ENCODE data around the gene SLC36A3.
"Not testable (repeated sequence)": the region's sequence is repeated elsewhere in the genome, so short reads cannot be mapped to it uniquely, and the experiment has no call there.

SLC36A3 gene

DNA sequence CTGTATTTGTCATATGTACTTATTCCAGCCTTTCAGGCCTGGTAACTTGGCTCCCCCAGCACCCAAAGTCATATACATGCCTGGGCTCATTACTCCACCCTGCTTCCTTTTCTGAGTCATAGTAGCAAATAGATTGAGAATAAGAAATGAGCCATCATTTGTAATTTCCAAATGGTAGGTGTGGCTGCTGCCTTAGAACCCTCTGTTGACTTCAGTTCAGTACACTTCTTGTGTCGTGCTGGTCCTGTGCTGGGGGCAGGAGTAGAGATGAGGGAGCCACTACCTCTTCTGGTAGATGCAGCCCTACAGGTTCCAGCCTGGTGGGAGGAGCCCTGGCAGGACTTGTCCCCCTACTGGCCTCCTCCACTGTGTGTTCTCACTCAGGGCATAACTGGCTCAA is 39.5 kb downstream of the SLC36A3 start:
- H3K4me3 ChIP-seq (ENCODE audit: low read depth, low read length): no peak overlapping the region

DNA sequence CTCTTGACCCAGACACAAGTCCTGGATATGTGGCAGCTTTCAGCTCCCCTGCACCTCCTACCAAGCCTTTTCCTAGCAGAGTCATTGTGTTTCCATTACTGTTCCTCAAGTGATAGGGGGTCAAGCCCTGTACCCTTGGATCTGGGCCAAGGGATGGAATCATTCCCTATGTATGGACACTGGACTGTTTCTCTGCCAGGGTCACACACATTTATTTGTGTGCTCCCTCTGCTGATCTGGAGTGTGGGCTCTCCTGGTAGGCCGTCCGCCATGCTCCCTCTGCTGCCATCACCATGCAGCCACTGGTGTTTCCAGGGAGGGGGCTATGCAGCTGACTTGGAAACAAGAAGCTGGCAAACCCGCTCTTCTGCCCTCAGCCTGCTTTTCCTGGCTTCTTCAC is 41.0 kb downstream of the SLC36A3 start:
- no peak overlapping the region for H3K4me3 ChIP-seq (ENCODE audit: low read depth, low read length)

DNA sequence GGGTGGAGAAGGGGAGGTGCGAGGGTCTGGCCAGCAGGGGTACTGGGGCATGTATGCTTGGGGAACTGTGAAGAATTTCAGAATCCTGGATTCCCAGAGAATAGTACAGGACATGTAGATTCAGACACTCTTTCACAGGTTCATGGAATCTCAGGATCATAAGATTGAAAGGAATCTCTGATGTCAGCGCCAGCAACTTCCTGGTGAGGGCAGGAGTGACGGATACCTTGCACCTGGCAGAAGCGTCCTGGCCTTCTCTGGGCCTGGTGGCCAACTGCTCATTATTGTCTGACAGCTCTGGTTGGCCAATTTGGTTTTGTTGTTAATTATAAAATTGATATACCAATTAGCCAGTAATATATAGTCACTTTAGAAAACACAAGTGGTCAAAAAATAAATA is 43.6 kb downstream of the SLC36A3 start:
- H3K4me3 ChIP-seq (ENCODE audit: low read depth, low read length): no peak overlapping the region

DNA sequence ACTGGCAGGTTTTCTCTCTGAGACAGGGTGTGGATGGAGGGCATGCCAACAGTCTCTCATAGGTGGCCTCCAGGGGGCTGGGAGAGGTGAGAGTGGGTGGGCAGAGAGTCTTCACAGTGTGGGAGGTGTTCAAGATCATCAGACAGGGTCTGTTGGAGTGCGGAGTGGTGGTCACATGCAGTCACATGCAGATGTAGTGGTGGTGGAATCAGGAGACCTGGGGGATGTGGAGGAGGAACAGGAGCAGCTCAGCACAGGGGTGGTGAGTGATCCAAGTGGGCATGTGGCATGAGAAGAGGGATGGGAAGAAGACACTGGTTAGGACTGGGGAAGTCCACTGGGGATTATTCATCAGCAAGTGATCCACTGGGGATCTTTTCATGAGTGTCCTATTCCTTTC is 44.8 kb downstream of the SLC36A3 start:
- H3K4me3 ChIP-seq (ENCODE audit: low read depth, low read length): no peak overlapping the region

GRCh38 chr5:151258201-151258611 is 45.4 kb downstream of the SLC36A3 start:
- H3K4me3 ChIP-seq (ENCODE audit: low read depth, low read length): no peak overlapping the region

- no peak overlapping the region for H3K4me3 ChIP-seq (ENCODE audit: low read depth, low read length)
Observed at GRCh38 chr5:151257731-151258181, 45.8 kb downstream of the SLC36A3 start.

DNA sequence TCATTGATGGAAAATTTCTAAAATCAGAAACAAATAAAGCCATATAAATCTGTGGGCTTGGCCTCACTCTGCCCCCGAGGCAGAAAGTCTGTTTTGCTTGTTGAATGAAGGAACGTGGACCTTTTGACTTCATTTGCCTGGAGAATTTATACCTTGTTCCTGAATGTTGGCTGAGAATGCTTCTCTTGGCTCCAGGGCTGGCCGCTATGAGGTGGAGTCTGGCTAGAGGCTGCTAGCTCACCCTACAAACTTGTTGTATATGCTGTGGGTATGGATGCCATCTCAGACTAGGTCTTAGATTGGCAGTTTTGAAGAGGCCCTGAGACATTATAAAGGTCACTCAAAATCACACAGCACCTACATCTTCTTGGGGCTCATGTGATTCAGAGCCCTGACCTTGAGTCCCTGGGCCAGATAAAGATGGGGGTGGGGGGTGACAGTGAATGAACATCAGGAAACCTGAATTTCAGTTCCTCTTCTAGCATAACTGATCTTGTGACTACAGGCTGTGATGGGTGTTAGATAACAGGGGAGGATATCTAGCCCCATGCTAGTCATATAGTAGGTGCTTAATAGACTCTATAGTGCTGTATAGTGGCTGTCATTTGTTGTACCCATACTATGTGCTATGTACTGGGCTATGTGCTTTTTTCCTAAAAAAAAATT is 47.8 kb downstream of the SLC36A3 start:
- no peak overlapping the region for H3K4me3 ChIP-seq (ENCODE audit: low read depth, low read length)

- not testable (repeated sequence) for H3K4me3 ChIP-seq (ENCODE audit: low read depth, low read length)
Observed at GRCh38 chr5:151254990-151255389, 48.6 kb downstream of the SLC36A3 start.

DNA sequence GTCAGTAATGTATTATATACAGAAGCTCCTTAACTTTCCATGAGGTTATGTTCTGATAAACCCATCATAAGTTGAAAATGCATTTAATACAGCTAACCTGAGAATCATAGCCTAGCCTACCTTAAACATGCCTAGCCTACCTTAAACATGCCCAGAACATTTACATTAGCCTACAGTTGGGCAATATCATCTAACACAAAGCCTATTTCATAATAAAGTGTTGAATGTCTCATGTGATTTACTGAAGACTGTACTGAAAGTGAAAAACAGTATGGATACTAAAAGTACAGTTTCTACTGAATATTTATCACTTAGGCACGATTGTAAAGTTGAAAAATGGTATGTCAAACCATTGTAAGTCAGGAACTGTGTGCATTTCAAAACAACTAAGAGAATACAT is 49.0 kb downstream of the SLC36A3 start:
- H3K4me3 ChIP-seq (ENCODE audit: low read depth, low read length): no peak overlapping the region

DNA sequence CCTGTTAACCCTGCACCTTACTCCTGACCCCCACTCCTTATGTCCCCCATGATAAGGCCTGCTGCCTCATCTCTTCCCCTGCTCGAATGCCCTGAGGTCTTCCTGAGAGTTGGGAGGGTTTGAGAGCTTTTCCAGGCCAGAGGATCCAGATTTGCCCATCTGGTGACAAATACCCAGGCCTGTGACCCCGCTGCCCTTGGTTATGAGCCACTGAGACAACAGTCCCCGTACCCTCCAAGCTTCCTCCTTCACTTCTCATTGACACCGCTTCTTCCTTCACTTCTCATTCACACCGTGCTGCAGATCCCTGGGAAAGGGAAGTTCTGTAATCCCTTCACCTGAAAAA is 50.0 kb downstream of the SLC36A3 start:
- H3K4me3 ChIP-seq (ENCODE audit: low read depth, low read length): peak overlapping the region; percentile 63

DNA sequence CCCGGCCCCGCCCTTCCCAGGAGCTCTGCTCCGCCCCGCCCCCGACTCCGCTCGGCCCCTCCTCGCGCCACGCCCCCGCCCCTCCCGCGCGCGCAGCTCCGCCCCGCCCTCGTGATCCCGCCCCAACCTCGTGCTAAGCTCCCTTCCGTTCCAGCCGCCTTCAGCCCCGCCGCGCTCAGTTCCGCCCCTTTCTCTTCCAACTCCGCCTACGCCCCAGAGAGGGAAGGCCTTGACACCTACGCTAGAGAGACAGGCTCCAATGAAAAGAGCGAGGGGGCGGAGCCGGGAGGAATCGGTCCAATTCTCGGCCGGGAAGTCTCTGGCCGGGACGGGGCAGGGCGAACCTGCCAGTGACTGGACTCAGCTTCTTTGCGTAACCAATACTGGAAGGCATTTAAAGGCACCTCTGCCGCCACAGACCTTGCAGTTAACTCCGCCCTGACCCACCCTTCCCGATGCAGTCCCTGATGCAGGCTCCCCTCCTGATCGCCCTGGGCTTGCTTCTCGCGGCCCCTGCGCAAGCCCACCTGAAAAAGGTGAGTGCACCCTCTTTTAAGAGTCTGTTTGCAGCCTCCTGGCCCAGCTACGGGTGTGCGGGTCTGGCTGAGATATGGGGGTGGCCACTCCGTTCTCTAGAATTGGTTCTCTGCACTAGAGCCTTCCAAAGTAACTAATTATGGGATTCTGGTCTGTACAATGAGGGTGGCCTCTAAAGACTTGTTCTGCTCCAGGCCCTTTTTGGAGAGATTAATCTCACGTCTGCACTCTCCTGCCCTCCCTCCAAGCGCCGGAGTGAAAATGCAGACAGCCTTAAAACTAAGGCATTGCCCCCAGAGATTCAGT is 50.6 kb downstream of the SLC36A3 start, which contains the start of gene GM2A:
GM2A (plus strand) TSS at position 424 of the 843 bp plus-strand sequence; CDS start at position 456, 32 bp downstream.
- H3K4me3 ChIP-seq (ENCODE audit: low read depth, low read length): peak within 1 kb of the TSS; percentile 63

DNA sequence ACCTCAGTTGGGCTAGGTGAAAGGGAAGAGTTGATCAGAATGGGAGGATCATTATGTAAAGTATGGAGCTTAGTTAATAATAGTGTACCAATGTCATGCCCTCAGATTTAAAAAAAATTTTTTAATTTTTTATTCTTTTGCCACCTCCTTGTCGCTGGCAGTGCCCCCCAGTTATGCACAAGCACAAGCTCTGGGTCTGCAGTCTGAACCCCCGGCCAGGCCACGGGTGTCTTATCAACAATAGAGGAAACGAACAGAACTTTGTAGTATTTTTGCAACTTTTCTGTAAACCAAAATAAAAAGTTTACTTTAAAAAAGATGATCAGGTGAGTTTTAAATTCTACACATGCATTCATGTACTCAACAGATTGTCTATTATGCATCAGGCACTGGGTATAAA is 51.9 kb downstream of the SLC36A3 start:
- H3K4me3 ChIP-seq (ENCODE audit: low read depth, low read length): no peak overlapping the region

- H3K4me3 ChIP-seq (ENCODE audit: low read depth, low read length): no peak overlapping the region
Observed at GRCh38 chr5:151251001-151251551, 52.5 kb downstream of the SLC36A3 start.

DNA sequence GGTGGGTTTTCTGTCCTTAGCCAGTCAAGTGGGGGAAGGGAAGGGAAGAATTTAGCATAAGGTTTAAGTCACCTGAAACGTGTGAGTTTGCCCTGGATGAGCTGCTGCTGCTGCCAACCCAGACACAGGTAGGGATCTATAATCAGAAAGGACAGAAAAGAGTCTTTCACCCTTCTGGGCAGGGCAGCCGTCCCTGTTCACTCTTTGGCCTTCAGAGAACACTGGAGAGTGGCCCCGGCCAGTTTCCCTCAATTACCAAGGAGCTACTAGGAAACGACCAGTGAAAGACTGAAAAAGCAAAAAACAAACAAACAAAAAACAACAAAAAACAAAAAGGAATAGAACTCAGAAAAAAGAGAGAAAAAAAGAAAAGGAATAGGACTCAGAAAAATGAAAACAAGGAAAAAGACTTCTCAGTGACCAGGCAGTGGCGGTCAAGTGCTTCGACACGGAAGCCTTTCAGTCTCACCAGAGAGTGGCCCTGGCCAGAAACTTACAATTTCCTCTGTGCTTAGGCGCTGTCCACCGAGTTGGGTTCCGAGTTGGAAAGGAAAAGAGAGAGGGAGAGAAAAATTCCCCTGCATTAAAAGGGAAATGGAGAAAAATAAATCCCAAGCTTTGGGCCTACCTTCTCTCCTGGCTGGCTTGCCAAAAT is 53.1 kb downstream of the SLC36A3 start:
- H3K4me3 ChIP-seq (ENCODE audit: low read depth, low read length): no peak overlapping the region

DNA sequence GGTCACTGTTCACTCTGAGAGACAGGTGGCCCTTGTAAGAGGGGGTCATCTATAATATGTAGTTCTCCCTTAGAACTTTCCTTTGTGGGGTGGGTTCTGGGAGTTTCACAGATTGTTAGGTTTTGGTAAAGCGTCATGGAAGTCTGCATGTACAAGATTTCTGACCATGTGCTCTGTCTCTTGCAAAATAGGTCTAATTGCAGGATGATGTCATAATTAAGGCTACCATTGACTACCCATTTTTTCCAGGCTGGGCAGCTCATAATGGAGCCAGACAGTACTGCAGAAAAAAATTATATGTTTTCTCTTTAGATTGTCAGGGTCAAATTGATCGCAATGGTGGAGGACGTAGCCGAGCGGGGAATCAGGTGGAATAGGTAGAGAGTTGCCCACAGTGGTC is 54.3 kb downstream of the SLC36A3 start:
- no peak overlapping the region for H3K4me3 ChIP-seq (ENCODE audit: low read depth, low read length)

GRCh38 chr5:151248651-151249050 is 54.9 kb downstream of the SLC36A3 start:
- no peak overlapping the region for H3K4me3 ChIP-seq (ENCODE audit: low read depth, low read length)

- H3K4me3 ChIP-seq (ENCODE audit: low read depth, low read length): no peak overlapping the region
Observed at GRCh38 chr5:151245680-151246219, 57.8 kb downstream of the SLC36A3 start.

GRCh38 chr5:151244206-151244605 is 59.4 kb downstream of the SLC36A3 start:
- no peak overlapping the region for H3K4me3 ChIP-seq (ENCODE audit: low read depth, low read length)

DNA sequence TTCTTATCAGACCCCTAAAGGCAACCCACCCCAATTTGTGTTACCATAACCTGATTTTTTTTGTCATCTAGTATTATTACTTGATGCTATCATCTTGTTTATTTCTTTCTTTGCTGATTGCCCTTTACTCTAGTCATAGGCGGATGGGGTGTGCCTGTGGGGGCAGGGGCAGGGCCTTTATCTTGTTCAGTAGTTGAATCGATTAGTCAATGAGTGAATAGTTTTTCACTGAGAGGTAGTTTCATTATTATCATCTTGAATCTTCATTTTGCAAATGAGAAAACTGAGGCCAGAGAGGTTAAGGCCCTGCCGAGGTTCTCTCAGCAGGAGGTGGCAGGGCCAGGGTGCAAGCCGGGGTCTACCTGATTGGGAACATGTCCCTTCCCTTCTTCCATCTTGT is 60.0 kb downstream of the SLC36A3 start:
- no peak overlapping the region for H3K4me3 ChIP-seq (ENCODE audit: low read depth, low read length)

- H3K4me3 ChIP-seq (ENCODE audit: low read depth, low read length): no peak overlapping the region
Observed at GRCh38 chr5:151243127-151243526, 60.4 kb downstream of the SLC36A3 start.

- no peak overlapping the region for H3K4me3 ChIP-seq (ENCODE audit: low read depth, low read length)
Observed at GRCh38 chr5:151240924-151241635, 62.5 kb downstream of the SLC36A3 start.

Measured in iPS-11a (cell line).